Neural progenitor cell (in vitro differentiated cells): ENCODE data around the gene TRAK2. TPM values are rescaled to one million over a fixed set of nuclear protein-coding genes. Genes with fewer than 3 reads are reported as not detected.
A peak's percentile ranks its signal among the peaks of the same experiment; 100 is the strongest.

Source experiments
- DNase-seq: peaks from one replicate; pipeline ENCODE4 v3.0.0-alpha.2; 2016; ENCODE audit warnings: low spot score
- H2AFZ ChIP-seq: fragments of 200-600 bp; sonication (generic); replicated peaks from 2 replicates; pipeline ENCODE4 v1.6.1; 2016; ENCODE audit warnings: antibody characterized with exemption
- H3F3A ChIP-seq: fragments of 200-600 bp; sonication (generic); 2 replicates; pipeline ENCODE4 v1.6.1; 2016; ENCODE audit warnings: antibody characterized with exemption, low read depth
- H3K27ac ChIP-seq: fragments of 200-600 bp; sonication (generic); 2 replicates; pipeline ENCODE4 v1.5.1; 2016; ENCODE audit warnings: mild to moderate bottlenecking
- H3K27me3 ChIP-seq: fragments of 200-600 bp; sonication (generic); 2 replicates; pipeline ENCODE4 v1.6.1; 2016; ENCODE audit warnings: mild to moderate bottlenecking, moderate library complexity
- H3K36me3 ChIP-seq: fragments of 200-600 bp; sonication (generic); 2 replicates; pipeline ENCODE4 v1.5.1; 2016
- H3K4me1 ChIP-seq: fragments of 200-600 bp; sonication (generic); 2 replicates; pipeline ENCODE4 v1.6.1; 2016; ENCODE audit warnings: mixed run types
- H3K4me2 ChIP-seq: fragments of 200-600 bp; sonication (generic); 2 replicates; pipeline ENCODE4 v1.6.1; 2016
- H3K4me3 ChIP-seq: fragments of 200-600 bp; sonication (generic); 2 replicates; pipeline ENCODE4 v1.5.1; 2016
- H3K79me2 ChIP-seq: fragments of 200-600 bp; sonication (generic); 2 replicates; pipeline ENCODE4 v1.6.1; 2016; ENCODE audit warnings: low read depth
- H3K9ac ChIP-seq: fragments of 200-600 bp; sonication (generic); 2 replicates; pipeline ENCODE4 v1.6.1; 2016
- H3K9me3 ChIP-seq: fragments of 200-600 bp; sonication (generic); 2 replicates; pipeline ENCODE4 v1.5.1; 2016; ENCODE audit warnings: low read depth
- H4K20me1 ChIP-seq: fragments of 200-600 bp; sonication (generic); 2 replicates; pipeline ENCODE4 v1.6.1; 2016; ENCODE audit warnings: low read depth
- H3K27ac Mint-ChIP-seq: 3 replicates; pipeline ENCODE4 v1.8.0; 2021; ENCODE audit warnings: mixed read lengths
- H3K27me3 Mint-ChIP-seq: 2 replicates; pipeline ENCODE4 v1.8.0; 2022; ENCODE audit warnings: low read depth, mild to moderate bottlenecking, inconsistent platforms, moderate library complexity, mixed read lengths; ENCODE audit not compliant: insufficient read depth
- H3K36me3 Mint-ChIP-seq: 3 replicates; pipeline ENCODE4 v1.8.0; 2021; ENCODE audit warnings: mixed read lengths
- H3K4me1 Mint-ChIP-seq: 3 replicates; pipeline ENCODE4 v1.8.0; 2021; ENCODE audit warnings: mixed read lengths
- H3K4me3 Mint-ChIP-seq: 3 replicates; pipeline ENCODE4 v1.8.0; 2021; ENCODE audit warnings: mild to moderate bottlenecking, moderate library complexity, mixed read lengths
- H3K9me3 Mint-ChIP-seq: 3 replicates; pipeline ENCODE4 v1.8.0; 2020; ENCODE audit warnings: mixed read lengths
- CTCF ChIP-seq: fragments of 200-600 bp; sonication (generic); IDR thresholded peaks from 2 replicates; pipeline ENCODE4 v1.5.1; 2017; ENCODE audit warnings: antibody characterized with exemption, mild to moderate bottlenecking
- EZH2 ChIP-seq: fragments of 200-600 bp; sonication (generic); IDR thresholded peaks from 2 replicates; pipeline ENCODE4 v1.6.1; 2017; ENCODE audit warnings: antibody characterized with exemption, mild to moderate bottlenecking, moderate library complexity
- EZH2phosphoT487 ChIP-seq: fragments of 200-600 bp; sonication (generic); IDR thresholded peaks from 2 replicates; pipeline ENCODE4 v1.6.1; 2017; ENCODE audit warnings: antibody characterized with exemption
- total RNA-seq: library from RNA; depleted of rRNA; stranded (reverse); fragments of >200 nt; gene quantifications from 2 replicates; pipeline ENCODE4 v1.2.3, GENCODE V29; 2015; ENCODE audit warnings: low replicate concordance

The TRAK2 gene
- total RNA-seq, 1 donor from 2014 or later: 7.1 TPM

DNA sequence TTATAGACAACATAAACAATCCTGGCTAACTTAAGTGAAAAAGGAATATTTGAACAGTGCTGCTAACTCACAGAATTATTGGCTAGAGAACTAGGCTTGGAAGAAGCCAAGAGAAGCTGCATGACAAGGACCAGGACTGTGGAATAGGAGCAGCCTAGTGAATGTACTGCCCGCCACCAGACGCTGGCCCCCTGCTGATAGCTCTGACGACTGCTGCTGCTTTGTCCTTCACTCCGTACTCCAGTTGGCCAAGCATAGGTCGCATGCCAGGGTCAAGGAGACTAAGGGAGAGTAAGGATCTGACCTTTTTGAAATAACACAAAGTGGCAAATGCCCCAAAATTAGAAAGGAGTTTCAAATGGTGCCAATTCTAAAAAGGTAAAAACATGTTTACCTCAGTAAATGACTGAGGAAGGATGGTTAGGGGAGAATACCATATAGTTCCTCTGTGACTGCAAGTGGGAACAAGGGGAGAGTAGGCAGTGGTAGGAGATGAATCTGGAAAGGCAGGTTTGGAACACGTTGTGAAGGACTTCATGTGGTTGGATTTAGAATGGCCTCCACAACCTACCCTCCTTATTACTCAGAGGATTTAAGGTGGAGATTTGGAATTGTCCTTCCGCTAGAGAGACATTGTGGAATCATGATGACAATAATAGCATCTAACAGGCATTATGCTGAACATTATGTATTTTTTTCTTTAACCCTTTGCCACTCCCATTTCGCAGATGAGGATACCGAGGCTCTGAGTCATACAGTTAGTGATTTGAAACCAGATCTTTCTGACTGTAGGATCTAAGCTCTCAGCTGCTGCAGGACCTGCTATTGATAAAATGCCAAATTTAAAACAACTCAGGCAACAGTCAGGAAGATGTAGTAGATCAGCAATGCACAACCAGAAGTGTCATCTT is 19.8 kb upstream of the TRAK2 start:
- DNase-seq: peak; percentile 62
- H3K4me3 Mint-ChIP-seq: no peak overlapping the region
- H3K36me3 ChIP-seq: peaks cover 5% of the 10 kb centered on the region
- H3K27ac ChIP-seq: no peak overlapping the region
- peaks cover 3% of the 10 kb centered on the region for H4K20me1 ChIP-seq
- H3K79me2 ChIP-seq: no peaks in the 10 kb centered on the region
- no peaks in the 10 kb centered on the region for H3K9me3 ChIP-seq
- no peaks in the 10 kb centered on the region for H3K9me3 Mint-ChIP-seq
- H3K27ac Mint-ChIP-seq: no peak overlapping the region
- no peak overlapping the region for H3K9ac ChIP-seq
- no peak overlapping the region for H2AFZ ChIP-seq
- no peak overlapping the region for H3K4me2 ChIP-seq
- no peaks in the 10 kb centered on the region for H3K27me3 Mint-ChIP-seq
- H3K4me1 Mint-ChIP-seq: no peaks in the 10 kb centered on the region
- peaks cover 35% of the 10 kb centered on the region for H3K36me3 Mint-ChIP-seq
- no peaks in the 10 kb centered on the region for H3K27me3 ChIP-seq
- no peak overlapping the region for H3K4me3 ChIP-seq
- H3K4me1 ChIP-seq: no peaks in the 10 kb centered on the region
- H3F3A ChIP-seq: no peaks in the 10 kb centered on the region
- TF ChIP-seq CTCF (no peak), EZH2phosphoT487 (no peak), EZH2 (no peak)

- TF ChIP-seq EZH2 (no peak), CTCF (no peak), EZH2phosphoT487 (no peak)
- Histone ChIP-seq H3K9ac (no peak overlapping the region), H3K27me3 (no peaks in the 10 kb centered on the region), H3K36me3 (no peaks in the 10 kb centered on the region), H3K4me2 (no peak overlapping the region), H3K9me3 (no peaks in the 10 kb centered on the region), H3K4me3 (no peak overlapping the region), H3F3A (no peaks in the 10 kb centered on the region), H3K79me2 (no peaks in the 10 kb centered on the region), H4K20me1 (peaks cover 3% of the 10 kb centered on the region), H2AFZ (no peak overlapping the region), H3K4me1 (no peaks in the 10 kb centered on the region), H3K27ac (no peak overlapping the region)
- no peak for DNase-seq
- H3K4me3 Mint-ChIP-seq: no peak overlapping the region
- peaks cover 22% of the 10 kb centered on the region for H3K36me3 Mint-ChIP-seq
- H3K4me1 Mint-ChIP-seq: no peaks in the 10 kb centered on the region
- H3K9me3 Mint-ChIP-seq: no peaks in the 10 kb centered on the region
- no peak overlapping the region for H3K27ac Mint-ChIP-seq
- no peaks in the 10 kb centered on the region for H3K27me3 Mint-ChIP-seq
Observed at GRCh38 chr2:201467666-201468065, 16.4 kb upstream of the TRAK2 start.

DNA sequence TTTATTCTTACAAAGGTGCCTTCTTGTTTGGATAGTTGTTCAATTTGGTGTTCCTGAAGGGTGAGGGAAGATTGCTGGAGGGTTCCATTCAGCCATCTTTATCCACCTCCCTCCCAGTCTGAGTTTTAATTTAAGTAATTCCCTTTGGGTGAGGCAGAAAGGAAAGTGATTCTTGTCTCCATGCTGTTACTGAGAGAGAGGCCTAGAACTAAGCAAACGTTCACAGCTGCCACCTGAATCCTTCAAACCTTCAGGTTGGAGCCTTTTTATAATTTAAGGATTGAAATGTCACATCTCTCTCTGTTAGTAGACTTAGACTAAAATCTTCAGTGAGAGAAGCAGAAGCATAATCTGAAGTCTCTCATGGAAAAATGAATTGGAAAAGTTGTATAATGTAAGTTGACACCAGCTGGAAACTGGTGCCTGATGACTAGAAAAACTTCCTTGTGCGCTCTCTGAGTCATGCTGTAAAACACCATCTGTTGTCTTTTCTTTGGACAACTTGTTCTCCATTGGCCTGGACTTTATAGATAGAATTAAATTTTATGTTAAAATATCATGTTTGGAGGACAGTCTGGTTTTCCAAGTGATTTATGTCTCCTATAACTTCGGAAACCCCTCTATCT is 14.9 kb upstream of the TRAK2 start:
- Histone ChIP-seq H3K27me3 (no peaks in the 10 kb centered on the region), H3K9me3 (no peaks in the 10 kb centered on the region), H3K27ac (no peak overlapping the region), H3K4me2 (no peak overlapping the region), H3K79me2 (no peaks in the 10 kb centered on the region), H4K20me1 (peaks cover 3% of the 10 kb centered on the region), H3K9ac (no peak overlapping the region), H3K4me3 (no peak overlapping the region), H3K36me3 (no peaks in the 10 kb centered on the region), H3K4me1 (no peaks in the 10 kb centered on the region), H3F3A (no peaks in the 10 kb centered on the region), H2AFZ (no peak overlapping the region)
- no peaks in the 10 kb centered on the region for H3K27me3 Mint-ChIP-seq
- DNase-seq: no peak
- TF ChIP-seq CTCF: no peak
- TF ChIP-seq EZH2: no peak
- no peak for TF ChIP-seq EZH2phosphoT487
- no peaks in the 10 kb centered on the region for H3K9me3 Mint-ChIP-seq
- no peak overlapping the region for H3K27ac Mint-ChIP-seq
- peaks cover 32% of the 10 kb centered on the region for H3K36me3 Mint-ChIP-seq
- no peaks in the 10 kb centered on the region for H3K4me1 Mint-ChIP-seq
- H3K4me3 Mint-ChIP-seq: no peak overlapping the region
